Gastroesophageal sphincter (tissue), 4 donors: ENCODE data around the gene STARD13. TPM values are rescaled to one million over a fixed set of nuclear protein-coding genes. Genes with fewer than 3 reads are reported as not detected.

Experiments
- ATAC-seq: fragments of 150-250 bp; one replicate; pipeline ENCODE4 v1.9.1; 2016; ENCODE audit warnings: mild to moderate bottlenecking, moderate library complexity
- H3K27ac ChIP-seq, 4 donors: fragments of 200-600 bp; sonication (generic) in 3 of 4; 1 replicate in 3 of 4; 2 replicates in 1 of 4; pipeline ENCODE4 v1.5.1; 2016 to 2019
- H3K27me3 ChIP-seq: fragments of 200-600 bp; sonication (generic); one replicate; pipeline ENCODE4 v1.5.1; 2019
- H3K36me3 ChIP-seq, 2 donors: fragments of 200-600 bp; sonication (generic); one replicate each; pipeline ENCODE4 v1.5.1; 2019; ENCODE audit warnings: control low read depth in 1 of 2
- H3K4me1 ChIP-seq, 3 donors: fragments of 200-600 bp; sonication (generic); 1 replicate in 2 of 3; 2 replicates in 1 of 3; pipeline ENCODE4 v1.5.1; 2016 to 2019; ENCODE audit warnings: control low read depth in 2 of 3
- H3K4me3 ChIP-seq, 2 donors: fragments of 200-600 bp; sonication (generic); one replicate each; pipeline ENCODE4 v1.5.1; 2019; ENCODE audit warnings: mild to moderate bottlenecking in 1 of 2, moderate library complexity in 1 of 2
- H3K9me3 ChIP-seq, 3 donors: fragments of 200-600 bp; sonication (generic); one replicate each; pipeline ENCODE4 v1.5.1; 2017 to 2019; ENCODE audit warnings: control low read depth in 2 of 3
- CTCF ChIP-seq, 4 experiments: fragments of 200-600 bp in 2 of 4; fragments of 450-650 bp in 2 of 4; sonication (generic) in 1 of 4; IDR thresholded peaks; one replicate each; pipeline ENCODE4 v1.5.1; 2017 to 2019; ENCODE audit warnings: antibody characterized with exemption in 4 of 4, mild to moderate bottlenecking in 2 of 4, moderate library complexity in 2 of 4
- EP300 ChIP-seq: sonication (generic); formaldehyde crosslinking; IDR thresholded peaks from one replicate; pipeline ENCODE4 v1.6.1; 2017; ENCODE audit warnings: antibody characterized with exemption, mild to moderate bottlenecking
- POLR2A ChIP-seq, 2 donors: fragments of 450-650 bp; IDR thresholded peaks; one replicate each; pipeline ENCODE4 v1.6.1; 2017; ENCODE audit warnings: antibody characterized with exemption in 2 of 2, mild to moderate bottlenecking in 2 of 2, moderate library complexity in 1 of 2
- POLR2AphosphoS5 ChIP-seq: sonication (generic); formaldehyde crosslinking; IDR thresholded peaks from one replicate; pipeline ENCODE4 v1.6.1; 2017; ENCODE audit warnings: antibody characterized with exemption
- WGBS, 2 donors: methylation state at CpG; one replicate each; pipeline ENCODE4 v1.1.5; 2018; ENCODE audit warnings: low coverage in 1 of 2; 5-methylcytosine and 5-hydroxymethylcytosine counted together
- total RNA-seq, 4 donors: library from RNA; depleted of rRNA; stranded (reverse); fragments of >200 nt; gene quantifications; one replicate each; pipeline ENCODE4 v1.1.0, GENCODE V29; 2016

The STARD13 gene
- 10 to 100 TPM; 46.2 to 63.3 (median 49.3) TPM for total RNA-seq

DNA sequence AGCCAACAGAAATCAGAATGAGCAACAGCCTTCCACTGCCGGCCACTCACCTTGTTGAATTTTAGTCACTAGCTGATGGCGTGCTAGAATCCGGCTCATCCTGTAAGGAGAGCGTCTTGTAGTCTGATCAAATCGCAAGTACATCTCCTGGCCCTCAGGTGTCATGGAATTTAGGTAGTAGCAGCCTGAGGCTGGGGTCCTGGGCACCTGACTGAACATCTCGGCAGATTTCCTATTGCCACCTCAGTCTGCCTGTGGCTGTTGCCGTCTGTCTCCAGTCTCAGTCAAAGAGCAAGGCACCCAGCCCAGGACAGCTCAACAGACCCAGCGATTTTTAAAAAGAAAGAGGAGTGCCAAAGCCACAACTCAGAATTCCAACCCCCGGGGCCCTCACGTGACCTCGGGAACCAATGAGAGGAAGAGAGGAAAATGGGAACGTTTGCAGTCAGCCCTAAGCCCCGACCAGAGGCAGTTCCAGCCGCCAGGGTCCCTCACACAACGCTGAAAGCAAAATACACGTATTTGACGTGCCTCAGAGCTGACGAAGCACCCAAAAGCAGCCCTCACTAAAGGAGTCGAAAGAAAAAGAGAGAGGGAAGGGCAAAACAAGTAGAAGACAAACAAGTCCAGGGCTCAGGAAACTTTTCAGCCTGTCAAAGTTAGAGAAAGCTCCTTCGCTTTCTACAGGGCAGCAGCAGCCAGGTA is at the start of gene STARD13:
Gene STARD13, minus strand, starts transcription at position 336 of the 705 bp plus-strand sequence. Its CDS starts 117 bp downstream, at position 219.
- H3K4me3 ChIP-seq = peak within 1 kb of the TSS; percentile 59 to 97
- WGBS, 2 donors = 0% methylated on average over 5 to 14 of the region's 20 CpGs
- peaks cover 8 to 73% (median 15%) of the 10 kb centered on the region in 3 donors for H3K4me1 ChIP-seq
- peak; percentile 97 for ATAC-seq
- H3K9me3 ChIP-seq = no peaks in the 10 kb centered on the region
- no peak for TF ChIP-seq EP300
- peak in 3 of 4 experiments; percentile 62 to 78 (median 66) for TF ChIP-seq CTCF (IDR thresholded peaks at IDR 0.05)
- TF ChIP-seq POLR2A (IDR thresholded peaks at IDR 0.05) = peak; percentile 92 to 93
- TF ChIP-seq POLR2AphosphoS5 = peak; percentile 97
- no peaks in the 10 kb centered on the region for H3K36me3 ChIP-seq
- H3K27me3 ChIP-seq = no peaks in the 10 kb centered on the region
- peak within 1 kb of the TSS; percentile 89 to 96 (median 91) for H3K27ac ChIP-seq

GRCh38 chr13:33334831-33335230 is 49.3 kb upstream of the STARD13 start:
- ATAC-seq = no peak
- 97% methylated on average over 7 of the region's 7 CpGs; no CpG with 5 or more reads in 1 of the 2 donors for WGBS, 2 donors

GRCh38 chr13:33331962-33332361 is 46.4 kb upstream of the STARD13 start:
- Histone ChIP-seq H3K9me3 (no peaks in the 10 kb centered on the region), H3K4me3 (no peak overlapping the region), H3K27ac (no peak overlapping the region), H3K27me3 (no peaks in the 10 kb centered on the region), H3K36me3 (no peaks in the 10 kb centered on the region), H3K4me1 (no peaks in the 10 kb centered on the region)
- no peak for TF ChIP-seq POLR2A (IDR thresholded peaks at IDR 0.05)
- no peak for TF ChIP-seq POLR2AphosphoS5
- no peak for TF ChIP-seq EP300
- TF ChIP-seq CTCF (IDR thresholded peaks at IDR 0.05) = no peak
- 76 to 80% methylated on average over 2 to 3 of the region's 3 CpGs for WGBS, 2 donors
- ATAC-seq = no peak

More at GRCh38 chr13:33334831-33335230, 49.3 kb upstream of the STARD13 start:
- Histone ChIP-seq H3K9me3 (no peaks in the 10 kb centered on the region), H3K4me1 (no peaks in the 10 kb centered on the region), H3K27ac (no peak overlapping the region), H3K4me3 (no peak overlapping the region), H3K27me3 (no peaks in the 10 kb centered on the region), H3K36me3 (no peaks in the 10 kb centered on the region)
- TF ChIP-seq POLR2A (IDR thresholded peaks at IDR 0.05) = no peak
- TF ChIP-seq EP300 = no peak
- TF ChIP-seq CTCF (IDR thresholded peaks at IDR 0.05) = no peak
- TF ChIP-seq POLR2AphosphoS5 = no peak

DNA sequence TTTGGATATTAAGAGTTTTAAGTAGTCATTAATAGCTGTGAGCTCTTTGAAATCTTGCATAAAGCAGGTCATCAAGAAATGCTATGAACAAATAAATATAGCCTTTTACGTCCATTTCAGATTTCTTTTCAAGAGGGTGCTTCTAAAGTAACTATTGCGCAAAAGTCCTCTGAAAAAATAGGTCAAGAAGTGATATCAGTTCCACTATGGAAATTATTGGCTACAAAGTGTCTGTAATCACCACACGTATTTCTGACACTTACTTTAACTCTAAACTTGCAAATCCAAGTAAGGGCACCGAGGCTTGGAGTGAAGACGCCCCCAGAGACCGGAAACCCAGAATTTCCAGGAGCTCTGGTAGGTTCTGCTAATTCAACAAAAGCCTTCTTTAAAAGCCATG is 44.9 kb upstream of the STARD13 start:
- ATAC-seq = no peak
- Histone ChIP-seq H3K36me3 (no peaks in the 10 kb centered on the region), H3K4me1 (no peaks in the 10 kb centered on the region), H3K9me3 (no peaks in the 10 kb centered on the region), H3K27ac (no peak overlapping the region), H3K4me3 (no peak overlapping the region), H3K27me3 (no peaks in the 10 kb centered on the region)
- 86 to 100% methylated on average over 2 to 6 of the region's 6 CpGs for WGBS, 2 donors
- TF ChIP-seq POLR2A (IDR thresholded peaks at IDR 0.05) (no peak), EP300 (no peak), POLR2AphosphoS5 (no peak), CTCF (IDR thresholded peaks at IDR 0.05) (no peak)

DNA sequence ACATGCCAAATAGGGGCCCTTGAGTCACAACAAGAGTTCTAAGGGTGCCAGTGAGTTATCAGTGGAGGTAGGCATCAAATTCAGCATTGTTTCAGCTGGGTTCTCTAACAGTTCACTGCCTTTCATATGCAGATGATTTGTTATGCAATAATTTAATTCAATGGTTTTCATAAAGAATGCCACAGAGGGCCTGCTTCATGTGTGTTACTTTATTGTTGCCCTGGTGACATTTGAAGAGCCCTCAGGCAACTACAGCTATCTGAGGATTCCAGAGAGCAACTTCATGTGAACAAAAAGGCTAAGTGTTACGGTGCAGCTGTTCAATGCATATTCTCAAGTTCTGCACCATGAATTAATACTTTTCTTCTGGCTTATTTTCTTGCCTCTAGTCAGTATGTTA is 43.1 kb upstream of the STARD13 start:
- Histone ChIP-seq H3K4me1 (peaks cover 0 to 16% (median 3%) of the 10 kb centered on the region in 3 donors), H3K27ac (no peak overlapping the region), H3K36me3 (no peaks in the 10 kb centered on the region), H3K9me3 (no peaks in the 10 kb centered on the region), H3K27me3 (no peaks in the 10 kb centered on the region), H3K4me3 (no peak overlapping the region)
- ATAC-seq = no peak
- WGBS, 2 donors = 82 to 88% methylated on average over 1 of the region's 1 CpG
- TF ChIP-seq POLR2AphosphoS5 = no peak
- no peak for TF ChIP-seq POLR2A (IDR thresholded peaks at IDR 0.05)
